ENCODE data around the gene EVL. TPM values are rescaled to one million over a fixed set of nuclear protein-coding genes. Genes with fewer than 3 reads are reported as not detected.

Gene EVL
- polyA plus RNA-seq, 1 experiment: 18.6 TPM

GRCh38 chr14:100127853-100128455 is 62.7 kb downstream of the EVL start:
- Histone ChIP-seq H3K4me3 (ENCODE audit: low read depth, low read length) (no peak overlapping the region), H3K27me3 (ENCODE audit: control insufficient read depth, insufficient read depth, low read length) (no peaks in the 10 kb centered on the region), H3K36me3 (ENCODE audit: control insufficient read depth, insufficient read depth, low read length) (peaks cover 8% of the 10 kb centered on the region)
- ChIA-PET CTCF (interaction anchor here (0.6 to 3.3 kb wide), 5 partner anchors 14 to 65 kb away, joined by 3 to 10 read pairs (median 4); no protein-coding TSS in a partner anchor), POLR2A (no interaction called here)
- TF ChIP-seq CTCF (IDR thresholded peaks at IDR 0.05; ENCODE audit: insufficient read depth, low read depth, low read length): no peak
- DNase-seq (ENCODE audit: low read depth): no peak

- no peak for DNase-seq (ENCODE audit: low read depth)
- Histone ChIP-seq H3K4me3 (ENCODE audit: low read depth, low read length) (no peak overlapping the region), H3K36me3 (ENCODE audit: control insufficient read depth, insufficient read depth, low read length) (peaks cover 8% of the 10 kb centered on the region), H3K27me3 (ENCODE audit: control insufficient read depth, insufficient read depth, low read length) (no peaks in the 10 kb centered on the region)
- no peak for TF ChIP-seq CTCF (IDR thresholded peaks at IDR 0.05; ENCODE audit: insufficient read depth, low read depth, low read length)
- ChIA-PET CTCF (interaction anchor here (1.5 to 2.2 kb wide), 3 partner anchors 13 to 64 kb away, joined by 4 to 8 read pairs (median 4); no protein-coding TSS in a partner anchor), POLR2A (no interaction called here)
These were observed 63.5 kb downstream of the EVL start for GRCh38 chr14:100128688-100129087.

GRCh38 chr14:100129161-100129589 is 64.0 kb downstream of the EVL start:
- no peak for TF ChIP-seq CTCF (IDR thresholded peaks at IDR 0.05; ENCODE audit: insufficient read depth, low read depth, low read length)
- Histone ChIP-seq H3K4me3 (ENCODE audit: low read depth, low read length) (no peak overlapping the region), H3K36me3 (ENCODE audit: control insufficient read depth, insufficient read depth, low read length) (peaks cover 7% of the 10 kb centered on the region), H3K27me3 (ENCODE audit: control insufficient read depth, insufficient read depth, low read length) (no peaks in the 10 kb centered on the region)
- no peak for DNase-seq (ENCODE audit: low read depth)
- POLR2A ChIA-PET: no interaction called here
- CTCF ChIA-PET: interaction anchor here (0.6 to 2.2 kb wide), 4 partner anchors 13 to 63 kb away, joined by 3 to 8 read pairs (median 4); no protein-coding TSS in a partner anchor

GRCh38 chr14:100130521-100130920 is 65.3 kb downstream of the EVL start:
- ChIA-PET CTCF (no interaction called here), POLR2A (no interaction called here)
- no peak for TF ChIP-seq CTCF (IDR thresholded peaks at IDR 0.05; ENCODE audit: insufficient read depth, low read depth, low read length)
- peaks cover 7% of the 10 kb centered on the region for H3K36me3 ChIP-seq (ENCODE audit: control insufficient read depth, insufficient read depth, low read length)
- no peak overlapping the region for H3K4me3 ChIP-seq (ENCODE audit: low read depth, low read length)
- no peaks in the 10 kb centered on the region for H3K27me3 ChIP-seq (ENCODE audit: control insufficient read depth, insufficient read depth, low read length)
- DNase-seq (ENCODE audit: low read depth): no peak

GRCh38 chr14:100131181-100131580 is 66.0 kb downstream of the EVL start:
- H3K36me3 ChIP-seq (ENCODE audit: control insufficient read depth, insufficient read depth, low read length): peaks cover 9% of the 10 kb centered on the region
- no peak for TF ChIP-seq CTCF (IDR thresholded peaks at IDR 0.05; ENCODE audit: insufficient read depth, low read depth, low read length)
- DNase-seq (ENCODE audit: low read depth): no peak
- POLR2A ChIA-PET: no interaction called here
- CTCF ChIA-PET: interaction anchor here (1.1 to 1.2 kb wide), 2 partner anchors 23 to 62 kb away, joined by 3 to 4 read pairs; no protein-coding TSS in a partner anchor
- H3K27me3 ChIP-seq (ENCODE audit: control insufficient read depth, insufficient read depth, low read length): no peaks in the 10 kb centered on the region
- no peak overlapping the region for H3K4me3 ChIP-seq (ENCODE audit: low read depth, low read length)

Data from BJ (cell line).